WERI-Rb-1 (cell line): ENCODE results near the gene SORBS2.

ENCODE experiments used
- DNase-seq: peaks from one replicate; pipeline ENCODE4 v3.0.0-alpha.2; 2020
- H3K27ac ChIP-seq: fragments of 250-450 bp; sonication (Bioruptor Pico); 2 replicates; pipeline ENCODE4 v1.5.1; 2020; ENCODE audit warnings: mild to moderate bottlenecking, moderate library complexity
- H3K27me3 ChIP-seq: fragments of 250-450 bp; sonication (Bioruptor Pico); 2 replicates; pipeline ENCODE4 v1.5.1; 2021; ENCODE audit warnings: mild to moderate bottlenecking, low read depth, moderate library complexity; ENCODE audit not compliant: insufficient read depth, severe bottlenecking
- H3K36me3 ChIP-seq: fragments of 250-450 bp; sonication (Bioruptor Pico); 2 replicates; pipeline ENCODE4 v1.5.1; 2020; ENCODE audit warnings: mild to moderate bottlenecking, moderate library complexity
- H3K4me3 ChIP-seq: 2 replicates; pipeline ENCODE4 v1.5.1; 2011; ENCODE audit warnings: low read depth, mild to moderate bottlenecking, control low read depth, low read length
- H3K9me3 ChIP-seq: fragments of 250-450 bp; sonication (Bioruptor Pico); 2 replicates; pipeline ENCODE4 v1.5.1; 2021; ENCODE audit warnings: mild to moderate bottlenecking, moderate library complexity; ENCODE audit not compliant: severe bottlenecking
- CTCF ChIP-seq: IDR thresholded peaks from 2 replicates; pipeline ENCODE4 v1.5.1; 2011; ENCODE audit warnings: low read depth, mild to moderate bottlenecking, control low read depth, inconsistent platforms, low read length

The SORBS2 gene

GRCh38 chr4:185626798-185627197, 185.2 kb downstream of the SORBS2 start:
- H3K9me3 ChIP-seq, result no peaks in the 10 kb centered on the region
- no peaks in the 10 kb centered on the region for H3K36me3 ChIP-seq
- H3K27me3 ChIP-seq, result no peaks in the 10 kb centered on the region
- no peak overlapping the region for H3K4me3 ChIP-seq
- DNase-seq, result no peak
- TF ChIP-seq CTCF, result no peak
- H3K27ac ChIP-seq, result no peak overlapping the region

GRCh38 chr4:185625503-185625902, 186.5 kb downstream of the SORBS2 start:
- DNase-seq, result no peak
- Histone ChIP-seq H3K36me3 (no peaks in the 10 kb centered on the region), H3K27ac (no peak overlapping the region), H3K4me3 (no peak overlapping the region), H3K9me3 (no peaks in the 10 kb centered on the region), H3K27me3 (no peaks in the 10 kb centered on the region)
- no peak for TF ChIP-seq CTCF

- Histone ChIP-seq H3K36me3 (no peaks in the 10 kb centered on the region), H3K9me3 (no peaks in the 10 kb centered on the region), H3K4me3 (no peak overlapping the region), H3K27ac (no peak overlapping the region), H3K27me3 (no peaks in the 10 kb centered on the region)
- no peak for DNase-seq
- TF ChIP-seq CTCF, result no peak
Observed at GRCh38 chr4:185624259-185624589, 187.8 kb downstream of the SORBS2 start.

GRCh38 chr4:185623444-185624258, 188.3 kb downstream of the SORBS2 start:
- DNase-seq, result no peak
- H3K27me3 ChIP-seq, result no peaks in the 10 kb centered on the region
- TF ChIP-seq CTCF, result no peak
- no peaks in the 10 kb centered on the region for H3K9me3 ChIP-seq
- H3K27ac ChIP-seq, result no peak overlapping the region
- H3K36me3 ChIP-seq, result no peaks in the 10 kb centered on the region
- H3K4me3 ChIP-seq, result no peak overlapping the region

GRCh38 chr4:185608185-185608584, 203.8 kb downstream of the SORBS2 start:
- Histone ChIP-seq H3K27ac (no peak overlapping the region), H3K36me3 (no peaks in the 10 kb centered on the region), H3K27me3 (no peaks in the 10 kb centered on the region), H3K9me3 (no peaks in the 10 kb centered on the region), H3K4me3 (no peak overlapping the region)
- TF ChIP-seq CTCF, result no peak
- no peak for DNase-seq

- no peak for DNase-seq
- Histone ChIP-seq H3K27me3 (no peaks in the 10 kb centered on the region), H3K27ac (no peak overlapping the region), H3K9me3 (no peaks in the 10 kb centered on the region), H3K4me3 (no peak overlapping the region), H3K36me3 (no peaks in the 10 kb centered on the region)
- TF ChIP-seq CTCF, result no peak
Observed at GRCh38 chr4:185602397-185602796, 209.6 kb downstream of the SORBS2 start.
